HG03575 (cell line): ENCODE measurements around the gene SHFL.

Source experiments
- ATAC-seq: cut with Tn5 transposase; IDR thresholded peaks from one replicate; pipeline ENCODE4 v1.9.1; 2021; ENCODE audit not compliant: unreplicated experiment, insufficient number of reproducible peaks, low FRiP score; ENCODE audit errors: extremely low read depth

The SHFL gene

DNA sequence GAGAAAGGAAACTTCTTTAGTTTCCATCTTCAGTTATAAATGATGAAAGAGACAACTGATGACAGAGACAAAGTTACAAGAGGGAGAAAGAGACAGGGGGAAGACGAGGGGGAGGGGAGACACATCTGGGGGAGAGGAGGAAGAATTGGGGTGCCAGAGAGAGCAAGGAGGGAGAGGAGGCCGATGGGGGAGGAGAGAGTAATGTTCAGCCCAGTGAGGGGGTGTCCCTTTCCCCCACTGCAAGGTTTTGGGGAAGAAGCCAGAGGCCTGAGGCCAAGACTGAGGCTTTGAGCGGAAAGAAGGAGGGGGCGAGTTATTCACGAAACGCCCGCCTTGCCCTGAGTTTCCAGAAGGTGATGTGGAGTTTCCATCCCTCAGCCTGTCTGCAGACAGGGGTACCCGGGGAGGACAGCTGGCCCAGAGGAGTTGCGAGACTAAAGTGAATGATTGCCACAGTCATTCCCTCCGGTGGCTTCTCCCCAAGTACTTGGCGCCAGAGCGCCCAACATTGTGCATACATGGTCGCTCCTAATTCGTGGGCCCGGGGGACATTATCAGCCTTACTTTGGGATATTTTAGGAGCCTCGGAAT is 19.5 kb downstream of the SHFL start:
- peak; percentile 15 for ATAC-seq

DNA sequence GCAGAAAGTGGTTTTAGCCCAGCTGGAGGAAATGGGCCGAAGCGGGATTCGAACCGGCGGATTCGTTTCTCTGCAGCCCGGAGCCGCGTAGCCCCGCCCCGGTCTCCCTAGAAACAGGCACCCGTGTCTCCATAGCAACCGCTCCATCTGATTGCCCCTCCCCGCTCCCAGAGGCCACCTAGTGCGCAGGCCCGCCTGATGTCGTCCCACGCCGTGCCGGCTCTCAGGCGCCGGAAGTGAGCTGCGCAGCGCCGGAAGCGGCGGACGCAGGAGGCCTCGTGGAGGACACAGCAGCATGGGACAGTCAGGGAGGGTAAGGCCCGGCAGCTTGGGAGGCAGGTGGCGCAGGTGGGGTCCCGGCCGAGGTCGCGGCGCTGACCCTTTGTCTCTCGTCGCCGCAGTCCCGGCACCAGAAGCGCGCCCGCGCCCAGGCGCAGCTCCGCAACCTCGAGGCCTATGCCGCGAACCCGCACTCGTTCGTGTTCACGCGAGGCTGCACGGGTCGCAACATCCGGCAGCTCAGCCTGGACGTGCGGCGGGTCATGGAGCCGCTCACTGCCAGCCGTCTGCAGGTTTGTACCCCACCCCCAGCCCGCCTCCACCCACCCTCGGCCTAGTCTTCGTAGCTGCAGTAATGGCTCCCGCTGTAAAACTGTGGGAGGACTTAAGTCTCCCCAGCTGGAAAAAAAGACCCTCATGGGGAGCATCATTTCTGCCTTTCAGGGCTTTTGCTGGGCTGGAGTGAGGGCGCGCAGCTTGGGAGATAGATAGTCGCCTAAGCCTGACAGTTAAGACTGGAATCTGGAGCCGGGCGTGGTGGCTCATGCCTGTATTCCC is 20.2 kb downstream of the SHFL start, which contains the start of gene PPAN:
Gene PPAN (plus strand): TSS at position 263 of the 837 bp plus-strand sequence. CDS start 33 bp downstream, at position 296.
- ATAC-seq, result peak; percentile 21

DNA sequence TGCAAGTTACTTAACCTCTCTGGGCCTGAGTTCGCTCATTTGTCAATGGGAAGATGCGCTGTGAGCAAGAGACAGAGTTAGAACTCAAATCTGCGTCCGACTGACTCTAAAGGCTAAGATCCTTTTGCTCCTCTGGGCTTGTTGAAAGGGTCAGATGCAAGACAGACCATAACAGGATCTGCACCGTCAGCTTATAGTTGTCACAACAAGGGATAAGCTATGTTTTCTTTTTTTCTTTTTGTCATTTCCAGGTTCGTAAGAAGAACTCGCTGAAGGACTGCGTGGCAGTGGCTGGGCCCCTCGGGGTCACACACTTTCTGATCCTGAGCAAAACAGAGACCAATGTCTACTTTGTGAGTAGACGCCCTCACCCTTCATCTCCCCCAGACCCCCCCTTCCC is 21.1 kb downstream of the SHFL start:
- no peak for ATAC-seq

DNA sequence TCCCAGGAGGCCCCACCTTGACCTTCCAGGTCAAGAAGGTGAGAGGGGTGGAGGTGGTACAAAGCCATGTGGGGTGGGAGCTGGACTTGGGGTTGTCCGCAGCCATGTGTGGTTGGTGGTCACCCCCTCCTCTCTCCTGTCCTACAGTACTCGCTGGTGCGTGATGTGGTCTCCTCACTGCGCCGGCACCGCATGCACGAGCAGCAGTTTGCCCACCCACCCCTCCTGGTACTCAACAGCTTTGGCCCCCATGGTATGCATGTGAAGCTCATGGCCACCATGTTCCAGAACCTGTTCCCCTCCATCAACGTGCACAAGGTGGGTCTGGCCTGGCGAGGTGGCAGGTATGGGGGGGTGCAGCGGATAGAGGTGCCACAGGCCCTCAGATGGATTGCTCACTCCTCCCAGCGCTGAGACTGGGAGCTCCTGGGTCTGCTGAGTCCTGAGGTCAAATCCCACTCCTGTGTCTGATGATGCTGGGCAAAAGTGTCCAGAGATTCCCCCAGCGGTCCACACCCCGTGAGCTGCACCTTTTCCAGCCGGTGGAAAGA is 21.8 kb downstream of the SHFL start:
- ATAC-seq, result no peak

DNA sequence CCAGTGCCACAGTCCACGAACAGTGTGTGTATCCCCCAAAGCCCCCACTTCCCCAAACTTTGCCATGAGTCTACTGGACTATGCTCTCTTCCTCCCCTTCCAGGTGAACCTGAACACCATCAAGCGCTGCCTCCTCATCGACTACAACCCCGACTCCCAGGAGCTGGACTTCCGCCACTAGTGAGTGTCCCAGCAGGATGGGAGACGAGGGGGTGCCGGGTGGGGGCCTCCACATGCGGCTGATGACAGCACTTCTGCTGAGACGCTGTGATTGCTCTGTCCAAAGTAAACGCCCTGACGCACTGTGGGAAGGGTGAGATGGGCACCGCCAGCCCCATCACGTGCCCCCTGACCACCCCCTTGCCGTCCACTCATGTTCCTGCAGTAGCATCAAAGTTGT is 23.4 kb downstream of the SHFL start:
- ATAC-seq, result no peak

DNA sequence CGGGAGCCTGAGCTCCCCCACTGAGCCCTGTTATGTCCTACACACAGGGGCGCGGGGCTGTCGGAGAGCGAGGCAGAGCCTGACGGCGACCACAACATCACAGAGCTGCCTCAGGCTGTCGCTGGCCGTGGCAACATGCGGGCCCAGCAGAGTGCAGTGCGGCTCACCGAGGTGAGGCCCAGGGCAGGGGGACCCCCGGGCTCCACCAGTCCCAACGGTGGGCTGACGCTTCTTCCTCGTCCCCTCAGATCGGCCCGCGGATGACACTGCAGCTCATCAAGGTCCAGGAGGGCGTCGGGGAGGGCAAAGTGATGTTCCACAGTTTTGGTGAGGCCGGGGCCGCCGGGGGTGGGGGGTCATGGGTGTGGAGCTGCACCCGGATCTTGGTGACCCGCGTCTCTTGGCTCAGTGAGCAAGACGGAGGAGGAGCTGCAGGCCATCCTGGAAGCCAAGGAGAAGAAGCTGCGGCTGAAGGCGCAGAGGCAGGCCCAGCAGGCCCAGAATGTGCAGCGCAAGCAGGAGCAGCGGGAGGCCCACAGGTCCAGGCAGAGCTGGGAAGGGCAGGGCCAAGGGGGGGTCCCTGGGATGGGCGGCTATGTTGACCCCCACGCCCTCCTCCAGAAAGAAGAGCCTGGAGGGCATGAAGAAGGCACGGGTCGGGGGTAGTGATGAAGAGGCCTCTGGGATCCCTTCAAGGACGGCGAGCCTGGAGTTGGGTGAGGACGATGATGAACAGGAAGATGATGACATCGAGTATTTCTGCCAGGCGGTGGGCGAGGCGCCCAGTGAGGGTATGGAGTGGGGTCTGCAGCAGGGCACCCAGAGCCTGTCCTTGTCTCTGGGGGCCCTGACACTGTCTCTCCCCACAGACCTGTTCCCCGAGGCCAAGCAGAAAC is 24.2 kb downstream of the SHFL start:
- no peak for ATAC-seq

DNA sequence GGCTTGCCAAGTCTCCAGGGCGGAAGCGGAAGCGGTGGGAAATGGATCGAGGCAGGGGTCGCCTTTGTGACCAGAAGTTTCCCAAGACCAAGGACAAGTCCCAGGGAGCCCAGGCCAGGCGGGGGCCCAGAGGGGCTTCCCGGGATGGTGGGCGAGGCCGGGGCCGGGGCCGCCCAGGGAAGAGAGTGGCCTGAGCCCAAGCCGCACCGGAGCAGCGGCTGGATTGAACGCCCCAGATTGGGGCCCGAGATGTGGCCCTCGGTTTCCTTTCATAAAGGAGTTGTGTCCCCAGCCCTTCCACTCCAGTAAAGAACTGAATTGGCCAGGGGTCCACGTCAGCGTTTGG is 24.8 kb downstream of the SHFL start:
- ATAC-seq, result no peak

DNA sequence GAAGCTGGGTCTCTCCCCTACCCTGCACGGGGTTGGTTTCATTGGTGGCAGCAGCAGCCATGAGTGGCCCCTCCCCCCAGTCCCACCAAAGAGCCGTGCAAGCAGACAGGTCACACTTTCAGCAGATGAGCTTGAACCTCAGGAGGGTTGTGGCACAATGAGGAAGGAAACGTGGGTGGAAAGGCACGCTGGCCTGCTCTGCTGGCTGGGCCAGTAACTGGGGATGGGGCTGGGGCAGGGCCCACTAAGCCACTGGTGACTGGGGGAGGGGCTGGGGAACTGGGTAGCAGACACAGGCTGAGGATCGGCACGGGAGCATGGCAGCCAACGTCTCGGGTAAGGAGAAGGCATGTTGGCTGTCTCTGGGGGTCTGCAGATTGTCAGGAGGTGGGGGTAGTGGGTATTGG is 25.3 kb downstream of the SHFL start, which contains the start of gene P2RY11:
Gene P2RY11 (plus strand): TSS at position 289 of the 407 bp plus-strand sequence. CDS start 29 bp downstream, at position 318.
- no peak for ATAC-seq

DNA sequence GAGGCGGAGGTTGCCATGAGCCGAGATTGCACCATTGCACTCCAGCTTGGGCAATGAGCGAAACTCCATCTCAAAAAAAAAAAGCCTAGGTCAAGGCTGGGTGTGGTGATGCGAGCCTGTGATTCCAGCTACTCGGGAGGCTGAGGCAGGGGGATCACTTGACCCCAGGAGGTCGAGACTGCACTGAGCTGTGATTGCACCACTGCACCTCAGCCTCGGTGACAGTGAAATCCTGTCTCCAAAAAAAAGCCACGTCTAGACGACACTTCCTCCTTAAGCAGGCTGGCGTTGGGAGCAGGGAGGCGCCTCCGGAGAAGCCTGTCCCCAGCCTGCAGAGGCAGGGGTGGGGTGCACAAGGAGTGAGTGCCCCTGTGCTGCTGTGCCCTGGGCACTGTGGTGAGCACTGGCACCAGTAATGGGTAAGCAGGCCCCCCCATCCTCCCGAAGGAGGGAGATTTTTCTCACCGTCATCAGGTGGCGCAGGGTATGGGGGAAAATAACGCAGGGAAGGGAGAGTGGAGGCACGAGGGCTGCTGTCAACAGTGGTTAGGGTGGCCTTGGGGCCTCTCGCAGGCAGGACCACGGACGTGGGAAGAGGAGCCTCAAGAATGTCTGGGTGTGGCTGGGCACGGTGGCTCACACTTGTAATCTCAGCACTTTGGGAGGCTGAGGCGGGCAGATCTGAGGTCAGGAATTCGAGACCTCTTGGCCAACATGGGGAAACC is 26.1 kb downstream of the SHFL start:
- ATAC-seq, result no peak

DNA sequence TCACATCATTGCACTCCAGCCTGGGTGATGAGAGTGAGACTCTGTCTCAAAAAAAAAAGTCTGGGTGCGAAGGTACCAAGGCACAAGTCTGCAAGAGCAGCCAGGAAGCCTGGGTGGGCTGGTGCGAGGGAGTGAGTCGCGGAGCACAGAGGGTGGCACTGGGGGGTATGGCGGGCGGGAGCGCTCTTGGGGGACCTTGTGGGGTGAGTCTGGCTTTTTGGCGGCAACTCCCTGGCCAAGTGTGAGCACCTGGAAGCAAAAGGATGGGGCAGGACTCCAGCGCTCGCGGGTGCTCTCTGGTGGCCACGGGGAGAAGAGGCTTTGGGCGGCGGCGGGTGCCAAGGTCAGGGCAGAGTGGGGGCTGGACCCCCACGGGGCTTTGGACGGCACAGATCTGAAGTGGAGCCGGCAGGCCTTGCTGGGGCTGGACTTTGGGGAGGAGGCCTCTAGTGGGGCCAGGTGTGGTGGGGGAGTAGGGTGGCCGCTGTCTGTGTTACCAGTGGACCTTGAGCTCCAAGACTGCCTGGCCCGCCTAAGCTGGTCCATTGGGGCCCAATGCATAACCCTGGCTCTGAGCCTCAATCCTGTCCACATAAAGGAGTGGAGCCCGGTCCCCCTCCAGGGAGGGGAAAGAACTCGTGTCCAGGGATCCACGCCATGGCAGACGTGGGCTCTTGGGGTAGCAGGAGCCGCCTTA is 26.9 kb downstream of the SHFL start:
- ATAC-seq, result no peak

DNA sequence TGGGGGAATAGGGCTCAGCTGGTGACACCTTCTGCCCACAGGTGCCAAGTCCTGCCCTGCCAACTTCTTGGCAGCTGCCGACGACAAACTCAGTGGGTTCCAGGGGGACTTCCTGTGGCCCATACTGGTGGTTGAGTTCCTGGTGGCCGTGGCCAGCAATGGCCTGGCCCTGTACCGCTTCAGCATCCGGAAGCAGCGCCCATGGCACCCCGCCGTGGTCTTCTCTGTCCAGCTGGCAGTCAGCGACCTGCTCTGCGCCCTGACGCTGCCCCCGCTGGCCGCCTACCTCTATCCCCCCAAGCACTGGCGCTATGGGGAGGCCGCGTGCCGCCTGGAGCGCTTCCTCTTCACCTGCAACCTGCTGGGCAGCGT is 27.5 kb downstream of the SHFL start:
- ATAC-seq, result no peak

DNA sequence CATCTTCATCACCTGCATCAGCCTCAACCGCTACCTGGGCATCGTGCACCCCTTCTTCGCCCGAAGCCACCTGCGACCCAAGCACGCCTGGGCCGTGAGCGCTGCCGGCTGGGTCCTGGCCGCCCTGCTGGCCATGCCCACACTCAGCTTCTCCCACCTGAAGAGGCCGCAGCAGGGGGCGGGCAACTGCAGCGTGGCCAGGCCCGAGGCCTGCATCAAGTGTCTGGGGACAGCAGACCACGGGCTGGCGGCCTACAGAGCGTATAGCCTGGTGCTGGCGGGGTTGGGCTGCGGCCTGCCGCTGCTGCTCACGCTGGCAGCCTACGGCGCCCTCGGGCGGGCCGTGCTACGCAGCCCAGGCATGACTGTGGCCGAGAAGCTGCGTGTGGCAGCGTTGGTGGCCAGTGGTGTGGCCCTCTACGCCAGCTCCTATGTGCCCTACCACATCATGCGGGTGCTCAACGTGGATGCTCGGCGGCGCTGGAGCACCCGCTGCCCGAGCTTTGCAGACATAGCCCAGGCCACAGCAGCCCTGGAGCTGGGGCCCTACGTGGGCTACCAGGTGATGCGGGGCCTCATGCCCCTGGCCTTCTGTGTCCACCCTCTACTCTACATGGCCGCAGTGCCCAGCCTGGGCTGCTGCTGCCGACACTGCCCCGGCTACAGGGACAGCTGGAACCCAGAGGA is 28.0 kb downstream of the SHFL start:
- ATAC-seq, result no peak

DNA sequence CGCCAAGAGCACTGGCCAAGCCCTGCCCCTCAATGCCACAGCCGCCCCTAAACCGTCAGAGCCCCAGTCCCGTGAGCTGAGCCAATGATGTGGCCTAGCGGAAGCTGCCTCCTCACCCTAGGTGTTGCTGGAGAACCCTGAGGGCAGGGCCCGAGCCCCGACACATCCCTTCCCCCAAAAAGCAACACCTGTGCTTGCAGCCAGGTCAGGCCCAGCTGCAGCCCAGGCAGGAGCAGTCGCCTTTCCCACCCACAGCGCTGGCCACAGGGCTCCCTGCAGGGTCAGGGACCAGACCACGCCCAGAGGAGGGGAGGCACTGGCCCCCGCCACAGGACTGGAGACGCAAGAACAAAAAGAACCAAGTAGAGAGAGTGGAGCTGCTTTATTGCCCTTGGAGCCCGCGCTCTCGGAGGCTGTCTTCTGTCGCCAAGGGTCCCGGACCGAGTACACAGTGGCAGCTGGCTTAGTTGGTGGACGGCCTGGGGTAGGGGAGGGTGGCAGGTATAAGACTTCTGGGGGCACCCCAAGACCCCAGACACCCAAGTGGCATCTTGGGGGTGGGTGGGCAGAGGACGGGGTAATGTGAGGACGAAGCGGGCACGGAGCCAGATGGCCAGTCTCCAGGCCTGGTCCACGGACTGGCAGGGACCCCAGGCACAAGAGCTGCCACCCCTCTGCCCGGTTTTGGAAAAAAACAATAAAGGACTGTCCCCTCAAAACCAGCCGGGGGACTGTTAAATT is 28.7 kb downstream of the SHFL start:
- ATAC-seq, result no peak

DNA sequence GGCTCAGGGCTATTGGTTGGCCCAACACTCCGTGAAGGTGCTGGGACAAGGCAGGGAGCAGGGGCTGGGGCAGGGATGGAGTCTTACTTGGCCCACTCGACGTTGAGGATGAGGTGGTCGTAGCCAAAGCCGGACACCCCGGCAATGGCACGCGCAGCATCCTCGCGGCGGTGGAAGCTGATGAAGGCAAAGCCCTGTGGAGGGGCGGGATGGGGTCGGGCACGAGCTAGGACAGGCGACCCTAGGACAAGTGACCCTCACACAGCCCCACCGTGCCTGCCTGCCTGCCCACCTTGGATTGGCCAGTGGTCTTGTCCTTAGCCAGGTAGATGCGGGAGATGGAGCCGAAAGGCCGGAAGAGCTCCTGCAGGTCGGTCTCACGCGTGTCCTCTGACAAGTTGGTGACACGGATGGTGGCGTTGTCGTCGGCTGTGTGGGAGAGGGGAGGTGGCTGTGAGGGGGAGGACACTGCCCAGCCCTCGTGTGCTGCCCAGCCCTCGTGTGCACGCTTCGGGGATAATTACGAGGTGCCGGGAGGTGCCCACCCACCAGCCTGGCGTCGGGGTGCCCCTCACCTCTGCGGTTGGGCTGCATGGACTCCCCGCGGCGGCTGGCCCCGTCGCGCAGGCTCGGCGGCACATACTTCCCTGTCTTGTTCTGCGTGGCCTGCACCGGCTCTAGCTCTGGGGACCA is 29.4 kb downstream of the SHFL start:
- no peak for ATAC-seq

DNA sequence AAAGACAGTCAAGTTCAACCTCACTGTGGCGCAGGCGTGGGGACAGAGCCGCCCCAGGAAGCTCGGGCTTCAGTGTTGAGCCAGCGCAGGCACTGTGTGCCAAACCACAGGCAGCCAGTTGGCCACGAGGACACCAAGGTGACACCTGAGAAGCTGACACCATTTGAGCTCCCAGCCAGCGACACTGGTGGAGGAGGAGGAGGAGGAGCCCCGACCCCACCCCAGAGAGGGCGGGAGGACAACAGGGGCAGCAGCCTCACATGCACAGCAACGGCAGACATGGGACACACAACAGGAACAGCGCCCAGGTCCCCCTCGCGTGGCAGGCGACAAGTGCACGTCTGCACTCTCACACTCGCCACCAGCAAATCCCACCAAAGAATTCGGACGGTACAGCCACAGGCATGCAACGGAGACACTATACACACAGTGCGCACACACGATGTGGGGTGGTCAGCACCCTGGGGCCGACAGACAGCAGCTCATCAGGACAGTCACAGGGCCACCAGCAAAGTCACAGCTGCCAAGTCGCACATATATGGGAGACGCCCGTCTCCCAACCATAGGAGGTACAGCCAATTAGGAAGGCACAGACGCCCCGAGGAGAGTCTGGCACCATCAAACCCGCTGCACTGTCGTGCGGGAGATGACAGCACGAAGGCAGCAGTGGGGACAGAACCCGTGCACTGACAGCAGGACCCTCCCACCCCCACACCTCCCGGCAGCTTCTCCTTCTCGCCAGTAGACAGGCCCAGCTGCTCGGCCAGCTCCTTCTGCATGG is 30.2 kb downstream of the SHFL start:
- ATAC-seq, result no peak
